GM12878 (cell line): ENCODE results near the gene PYM1. TPM values are rescaled to one million over a fixed set of nuclear protein-coding genes. Genes with fewer than 3 reads are reported as not detected.

Source experiments
- CEBPZ ChIP-seq: fragments of 150-350 bp; IDR thresholded peaks from 2 replicates; pipeline ENCODE4 v1.6.1; 2016; ENCODE audit warnings: low read depth, low read length
- ETV6 ChIP-seq, 2 experiments: fragments of 450-650 bp in 1 of 2; IDR thresholded peaks in 1 of 2; conservative IDR thresholded peaks in 1 of 2; 2 replicates each; pipeline ENCODE4 v1.6.1; 2014; ENCODE audit warnings: antibody characterized with exemption in 1 of 2, borderline replicate concordance in 1 of 2, low read depth in 1 of 2, mild to moderate bottlenecking in 1 of 2, moderate library complexity in 1 of 2
- HDAC6 ChIP-seq: fragments of 200-600 bp; sonication (generic); IDR thresholded peaks from one replicate; pipeline ENCODE4 v1.8.0; 2017; ENCODE audit warnings: antibody characterized with exemption; ENCODE audit not compliant: unreplicated experiment
- HDGF ChIP-seq: fragments of 450-650 bp; IDR thresholded peaks from 2 replicates; pipeline ENCODE4 v1.6.1; 2016; ENCODE audit warnings: antibody characterized with exemption
- HSF1 ChIP-seq: fragments of 150-350 bp; IDR thresholded peaks from 2 replicates; pipeline ENCODE4 v1.6.1; 2014; ENCODE audit warnings: mild to moderate bottlenecking, low read depth, low read length
- JUNB ChIP-seq: IDR thresholded peaks from 2 replicates; pipeline ENCODE4 v1.6.1; 2016; ENCODE audit warnings: antibody characterized with exemption, mild to moderate bottlenecking
- MYC ChIP-seq: IDR thresholded peaks from 2 replicates; pipeline ENCODE4 v1.6.1; 2011; ENCODE audit warnings: mild to moderate bottlenecking, low read length, moderate library complexity, inconsistent platforms; ENCODE audit not compliant: insufficient read depth, insufficient replicate concordance, insufficient read length, severe bottlenecking
- NR2C1 ChIP-seq: fragments of 450-650 bp; IDR thresholded peaks from 2 replicates; pipeline ENCODE4 v1.6.1; 2017; ENCODE audit warnings: antibody characterized with exemption, mild to moderate bottlenecking, moderate library complexity
- POLR2A ChIP-seq: IDR thresholded peaks from 2 replicates; pipeline ENCODE4 v1.6.1; 2011; ENCODE audit warnings: low read depth, mild to moderate bottlenecking, low read length
- RELA ChIP-seq: fragments of 450-650 bp; IDR thresholded peaks from 2 replicates; pipeline ENCODE4 v1.8.0; 2014; ENCODE audit warnings: borderline replicate concordance; ENCODE audit not compliant: partially characterized antibody
- SREBF2 ChIP-seq: IDR thresholded peaks from 2 replicates; pipeline ENCODE4 v1.6.1; 2012; ENCODE audit warnings: mild to moderate bottlenecking, low read length
- SUPT20H ChIP-seq: IDR thresholded peaks from 2 replicates; pipeline ENCODE4 v1.6.1; 2011; ENCODE audit warnings: low read depth, mild to moderate bottlenecking, low read length, moderate library complexity, borderline replicate concordance; ENCODE audit not compliant: control insufficient read depth
- TCF3 ChIP-seq: IDR thresholded peaks from 2 replicates; pipeline ENCODE4 v1.6.1; 2012; ENCODE audit warnings: low read depth, mild to moderate bottlenecking, low read length, borderline replicate concordance; ENCODE audit not compliant: insufficient read depth
- USF2 ChIP-seq: IDR thresholded peaks from 2 replicates; pipeline ENCODE4 v1.6.1; 2011; ENCODE audit warnings: low read depth, low read length, improper control_type of control experiment, borderline replicate concordance
- YBX1 ChIP-seq: fragments of 450-650 bp; IDR thresholded peaks from 2 replicates; pipeline ENCODE4 v1.6.1; 2016; ENCODE audit warnings: antibody characterized with exemption
- ZNF217 ChIP-seq: fragments of 450-650 bp; IDR thresholded peaks from 2 replicates; pipeline ENCODE4 v1.6.1; 2017; ENCODE audit warnings: antibody characterized with exemption, mild to moderate bottlenecking
- ZNF24 ChIP-seq: fragments of 450-650 bp; IDR thresholded peaks from 2 replicates; pipeline ENCODE4 v1.6.1; 2017; ENCODE audit warnings: antibody characterized with exemption, mild to moderate bottlenecking
- ZNF274 ChIP-seq: IDR thresholded peaks from one replicate; pipeline ENCODE4 v1.8.0; 2011; ENCODE audit not compliant: insufficient read length, insufficient read depth
- ZNF384 ChIP-seq: IDR thresholded peaks from 2 replicates; pipeline ENCODE4 v1.6.1; 2012; ENCODE audit warnings: low read depth, mild to moderate bottlenecking, low read length, improper control_type of control experiment, borderline replicate concordance
- ZNF622 ChIP-seq: fragments of 450-650 bp; IDR thresholded peaks from 2 replicates; pipeline ENCODE4 v1.6.1; 2017; ENCODE audit warnings: mild to moderate bottlenecking, inconsistent platforms
- polyA plus RNA-seq, 11 experiments: library from polyadenylated mRNA; depleted of rRNA in 4 of 11; unstranded in 6 of 11; stranded (reverse) in 5 of 11; fragments of >200 nt; fragmentation: Nextera tagmentation in 4 of 11; fragmentation: Illumina TruSeq in 1 of 11; extraction: Ambion mirVana in 4 of 11; extraction: Trizol in 1 of 11; gene quantifications; 1 replicate in 1 of 11; 2 replicates in 10 of 11; pipeline versions ENCODE4 v1.2.1 to v1.2.3, GENCODE V29; 2011 to 2016; ENCODE audit warnings: inconsistent platforms in 2 of 11, missing spikeins in 2 of 11, low read depth in 1 of 11
- total RNA-seq, 4 experiments: library from RNA; depleted of rRNA in 3 of 4; stranded (reverse); fragments of >200 nt in 3 of 4; fragmentation: Illumina TruSeq in 1 of 4; extraction: Trizol in 1 of 4; gene quantifications; 2 replicates each; pipeline versions ENCODE4 v1.2.1 to v1.2.3, GENCODE V29; 2013 to 2021
- TF ChIP-seq, protein P1 (sequence below): fragments of 450-650 bp; IDR thresholded peaks from 2 replicates; pipeline ENCODE4 v1.6.1; 2017; ENCODE audit warnings: low read depth, mild to moderate bottlenecking, moderate library complexity

The PYM1 gene
- total and polyA plus RNA-seq, 10 of the 15 experiments (the other 5 are each of a cell fraction or from before 2014, with no cell fraction given): 33.9 to 93.4 (median 55.8) TPM

DNA sequence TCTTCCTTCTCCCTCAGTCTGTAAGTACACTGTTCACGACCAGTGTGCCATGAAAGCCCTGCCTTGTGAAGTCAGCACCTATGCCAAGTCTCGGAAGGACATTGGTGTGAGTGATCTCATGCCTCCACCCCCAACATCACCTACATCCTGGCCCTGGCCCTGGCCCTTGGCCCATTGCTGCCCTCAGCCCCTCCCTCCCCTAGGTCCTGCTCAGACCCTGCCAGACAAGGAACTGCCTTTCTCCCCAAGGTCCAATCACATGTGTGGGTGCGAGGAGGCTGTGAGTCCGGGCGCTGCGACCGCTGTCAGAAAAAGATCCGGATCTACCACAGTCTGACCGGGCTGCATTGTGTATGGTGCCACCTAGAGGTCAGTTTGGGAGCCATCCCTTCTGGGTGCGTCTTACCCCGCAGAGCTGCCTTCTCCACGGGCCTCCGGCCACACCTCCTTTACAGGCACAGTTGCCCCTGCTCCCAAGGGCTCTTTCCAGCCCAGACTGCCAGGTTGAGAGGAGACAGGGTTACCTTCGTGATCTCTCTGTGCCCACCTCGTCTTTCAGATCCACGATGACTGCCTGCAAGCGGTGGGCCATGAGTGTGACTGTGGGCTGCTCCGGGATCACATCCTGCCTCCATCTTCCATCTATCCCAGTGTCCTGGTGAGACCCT, 12.5 kb upstream of the PYM1 start (continued):
- no peak for TF ChIP-seq CEBPZ
- TF ChIP-seq SREBF2: no peak
- no peak for TF ChIP-seq YBX1
- 0 out of 2 replicates have a peak, but pooled peaks have one; percentile 82 for TF ChIP-seq HDGF
- no peak for TF ChIP-seq JUNB
- no peak for TF ChIP-seq USF2
- no peak for TF ChIP-seq ZNF622
- no peak for TF ChIP-seq MYC
- TF ChIP-seq HSF1: no peak
- no peak for TF ChIP-seq NR2C1
- no peak for TF ChIP-seq ZNF384
- no peak for TF ChIP-seq ZNF217
- no peak for TF ChIP-seq POLR2A
- no peak for TF ChIP-seq SUPT20H
- no peak for TF ChIP-seq HDAC6
- no peak for TF ChIP-seq TCF3
- TF ChIP-seq, protein P1, sequence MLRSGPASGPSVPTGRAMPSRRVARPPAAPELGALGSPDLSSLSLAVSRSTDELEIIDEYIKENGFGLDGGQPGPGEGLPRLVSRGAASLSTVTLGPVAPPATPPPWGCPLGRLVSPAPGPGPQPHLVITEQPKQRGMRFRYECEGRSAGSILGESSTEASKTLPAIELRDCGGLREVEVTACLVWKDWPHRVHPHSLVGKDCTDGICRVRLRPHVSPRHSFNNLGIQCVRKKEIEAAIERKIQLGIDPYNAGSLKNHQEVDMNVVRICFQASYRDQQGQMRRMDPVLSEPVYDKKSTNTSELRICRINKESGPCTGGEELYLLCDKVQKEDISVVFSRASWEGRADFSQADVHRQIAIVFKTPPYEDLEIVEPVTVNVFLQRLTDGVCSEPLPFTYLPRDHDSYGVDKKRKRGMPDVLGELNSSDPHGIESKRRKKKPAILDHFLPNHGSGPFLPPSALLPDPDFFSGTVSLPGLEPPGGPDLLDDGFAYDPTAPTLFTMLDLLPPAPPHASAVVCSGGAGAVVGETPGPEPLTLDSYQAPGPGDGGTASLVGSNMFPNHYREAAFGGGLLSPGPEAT: peak; percentile 35; the same call in 1 of the 2 replicates
- no peak for TF ChIP-seq ETV6 (conservative IDR thresholded peaks at IDR 0.05 in 1 of 2, IDR thresholded peaks at IDR 0.05 in 1 of 2; ENCODE audit: borderline replicate concordance in 1 of 2, low read depth in 1 of 2)
- no peak for TF ChIP-seq ZNF274
- no peak for TF ChIP-seq ZNF24
- no peak for TF ChIP-seq RELA
